Tongue (tissue), 2 donors: ENCODE results near the gene KMT2C. TPM values are rescaled to one million over a fixed set of nuclear protein-coding genes. Genes with fewer than 3 reads are reported as not detected.

ENCODE experiments used
- DNase-seq: peaks from one replicate; pipeline ENCODE4 v3.0.0-alpha.2; 2015
- total RNA-seq: library from RNA; depleted of rRNA; stranded (reverse); fragments of >200 nt; gene quantifications from one replicate; pipeline ENCODE4 v1.2.3, GENCODE V29; 2014

The KMT2C gene
- total RNA-seq, 1 donor from 2014 or later = 97.7 TPM

DNA sequence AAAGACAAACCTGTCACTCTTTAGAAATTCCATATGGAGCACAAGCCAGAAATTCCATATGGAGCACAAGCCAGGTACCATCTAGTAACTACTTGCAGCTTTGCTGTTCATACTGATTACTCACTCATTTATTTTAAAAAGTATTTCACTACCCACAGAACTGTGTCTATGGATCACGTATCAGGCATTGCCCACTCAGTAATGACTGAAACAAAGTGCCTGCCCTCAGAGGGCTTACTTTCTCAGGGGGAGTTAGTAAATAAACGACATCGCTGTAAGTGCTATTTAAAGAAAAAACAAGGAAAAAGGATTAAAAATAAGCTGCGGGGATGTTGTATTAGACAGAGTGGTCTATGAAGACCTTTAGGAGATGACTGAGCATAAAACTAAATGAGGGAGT is 239.4 kb downstream of the KMT2C start:
- DNase-seq = no peak

- DNase-seq = no peak
Observed at GRCh38 chr7:152193880-152194279, 241.9 kb downstream of the KMT2C start.

- DNase-seq = no peak
Observed at GRCh38 chr7:152189061-152189460, 246.7 kb downstream of the KMT2C start.

- DNase-seq = no peak
Observed at GRCh38 chr7:152185558-152185957, 250.2 kb downstream of the KMT2C start.

GRCh38 chr7:152180587-152180986 is 255.2 kb downstream of the KMT2C start:
- peak; percentile 26 for DNase-seq

- DNase-seq = no peak
Observed at GRCh38 chr7:152180048-152180447, 255.8 kb downstream of the KMT2C start.

DNA sequence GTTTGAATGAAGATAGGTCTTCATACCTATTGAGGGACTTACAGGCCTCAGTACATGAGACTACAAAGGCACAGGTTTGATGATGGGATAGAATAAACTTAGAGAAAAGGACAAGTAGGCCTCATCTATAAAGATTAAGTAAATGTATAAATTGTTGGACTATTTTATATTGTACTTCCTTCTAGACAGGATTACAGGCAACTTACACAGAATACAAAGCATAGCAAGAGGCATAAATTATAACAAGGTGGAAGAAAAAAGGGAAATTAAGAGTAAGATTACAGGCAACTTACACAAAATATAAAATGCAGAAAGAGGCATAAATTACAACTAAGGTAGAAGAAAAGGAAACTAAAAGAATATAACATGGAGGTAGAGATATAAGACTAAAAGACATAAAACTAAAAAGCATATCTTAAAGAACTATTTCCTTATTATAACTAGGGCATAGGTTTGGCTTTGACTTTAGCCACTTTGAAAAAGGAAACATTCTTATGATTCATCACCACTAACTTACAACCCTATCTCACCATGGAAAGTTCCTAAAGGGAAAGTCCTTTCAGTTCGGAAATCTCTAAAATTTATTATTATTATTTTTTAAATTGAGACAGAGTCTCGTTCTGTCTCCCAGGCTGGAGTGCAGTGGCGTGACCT is 257.3 kb downstream of the KMT2C start:
- no peak for DNase-seq

GRCh38 chr7:152177681-152178404 is 258.0 kb downstream of the KMT2C start:
- DNase-seq = no peak

DNA sequence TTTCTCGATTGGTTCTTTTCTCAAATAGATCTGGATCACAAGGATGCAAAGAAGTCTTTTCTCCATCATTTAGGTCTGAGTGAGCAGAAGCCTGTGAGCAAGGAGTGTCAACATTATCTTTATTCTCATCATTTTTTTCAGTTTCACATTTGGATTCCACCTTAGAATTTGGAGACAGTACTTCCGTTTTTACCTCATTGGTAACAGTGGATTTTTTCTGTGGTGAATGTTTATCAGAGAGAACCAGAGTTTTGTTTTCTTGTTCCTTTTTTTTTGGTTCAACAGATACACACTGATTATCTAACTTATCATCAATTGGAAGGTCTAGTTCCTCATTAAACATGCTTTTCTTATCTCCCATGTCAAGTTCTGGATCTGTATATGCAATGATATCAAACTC is 259.0 kb downstream of the KMT2C start:
- DNase-seq = no peak

GRCh38 chr7:152173372-152174070 is 262.3 kb downstream of the KMT2C start:
- DNase-seq = no peak

DNA sequence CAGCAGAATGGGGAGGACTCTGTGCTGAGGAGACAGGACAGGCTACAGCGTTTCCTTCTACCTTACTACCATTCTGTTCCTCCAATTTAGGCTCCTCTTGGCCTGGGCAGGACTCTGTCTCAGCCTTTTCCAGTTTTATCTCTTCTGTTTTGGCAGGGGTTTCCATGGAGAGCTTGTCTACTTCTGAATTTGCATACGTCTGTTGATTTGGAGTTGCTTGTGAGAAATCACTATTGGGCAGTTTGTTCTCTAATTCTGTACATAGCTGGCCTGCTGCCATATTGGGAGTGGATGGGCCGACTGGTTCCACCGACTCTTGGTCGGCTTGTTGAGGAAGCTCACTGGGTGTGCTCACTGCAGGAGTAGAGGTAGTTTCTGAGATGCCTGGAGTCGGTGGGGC is 273.5 kb downstream of the KMT2C start:
- DNase-seq = no peak

GRCh38 chr7:152161171-152161570 is 274.6 kb downstream of the KMT2C start:
- DNase-seq = no peak

- DNase-seq = no peak
Observed at GRCh38 chr7:152158801-152159587, 276.8 kb downstream of the KMT2C start.

DNA sequence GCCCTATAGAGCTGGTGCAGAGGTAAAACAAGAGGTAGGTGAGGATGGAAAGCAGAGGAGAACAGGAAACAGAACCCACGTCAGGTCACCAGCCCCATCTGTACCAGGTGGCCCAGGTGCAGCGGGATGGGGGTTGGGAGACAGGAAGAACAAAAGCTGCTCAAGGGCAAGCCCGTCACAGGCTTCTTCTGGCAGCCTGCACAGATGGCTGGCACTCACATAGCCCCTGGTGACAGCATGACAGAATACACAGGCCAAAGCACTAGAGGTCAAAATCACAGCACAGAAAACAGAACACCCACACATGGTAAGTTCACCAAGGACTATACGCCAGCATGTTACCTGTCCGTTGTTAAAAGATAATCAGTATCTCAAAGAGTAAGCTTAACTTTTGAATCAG is 283.5 kb downstream of the KMT2C start:
- no peak for DNase-seq

GRCh38 chr7:152149363-152149762 is 286.4 kb downstream of the KMT2C start:
- no peak for DNase-seq

GRCh38 chr7:152148706-152149105 is 287.1 kb downstream of the KMT2C start:
- DNase-seq = no peak

- DNase-seq = peak; percentile 58
Observed at GRCh38 chr7:152145853-152146466, 289.8 kb downstream of the KMT2C start.

- DNase-seq = no peak
Observed at GRCh38 chr7:152144557-152145245, 291.1 kb downstream of the KMT2C start.

- DNase-seq = no peak
Observed at GRCh38 chr7:152142976-152143595, 292.7 kb downstream of the KMT2C start.

GRCh38 chr7:152140560-152140959 is 295.2 kb downstream of the KMT2C start:
- no peak for DNase-seq

- no peak for DNase-seq
Observed at GRCh38 chr7:152140067-152140466, 295.7 kb downstream of the KMT2C start.
